HFFc6 (cell line): ENCODE results near the gene IFIT1. TPM values are rescaled to one million over a fixed set of nuclear protein-coding genes. Genes with fewer than 3 reads are reported as not detected.
"Not testable (repeated sequence)": the region's sequence is repeated elsewhere in the genome, so short reads cannot be mapped to it uniquely, and the experiment has no call there.

ENCODE experiments used
- DNase-seq: peaks from one replicate; pipeline ENCODE4 v3.0.0-alpha.2; 2018
- H3K27ac Mint-ChIP-seq: 2 replicates; pipeline ENCODE4 v1.8.0; 2020; ENCODE audit warnings: mild to moderate bottlenecking, mixed read lengths
- H3K27me3 Mint-ChIP-seq: 2 replicates; pipeline ENCODE4 v1.8.0; 2021; ENCODE audit warnings: mild to moderate bottlenecking, moderate library complexity, mixed read lengths; ENCODE audit not compliant: insufficient read depth
- H3K36me3 Mint-ChIP-seq: 2 replicates; pipeline ENCODE4 v1.8.0; 2021; ENCODE audit warnings: low read depth, mixed read lengths
- H3K4me1 Mint-ChIP-seq: 2 replicates; pipeline ENCODE4 v1.8.0; 2020; ENCODE audit warnings: low read depth, mixed read lengths
- H3K4me3 Mint-ChIP-seq: 2 replicates; pipeline ENCODE4 v1.8.0; 2020; ENCODE audit warnings: mild to moderate bottlenecking, moderate library complexity, mixed read lengths
- H3K9me3 Mint-ChIP-seq: 2 replicates; pipeline ENCODE4 v1.8.0; 2020; ENCODE audit warnings: mild to moderate bottlenecking, mixed read lengths
- total RNA-seq, 6 experiments: library from RNA; stranded (reverse); fragmentation: NEBNext Ultra II Directional; extraction: Animal tissue kit (Norgen Biotek cat#: 25700); gene quantifications; 2 replicates in 1 of 6; 3 replicates in 5 of 6; pipeline ENCODE4 v1.2.3, GENCODE V29; 2021
- TF ChIP-seq, protein P1 (sequence below): fragments of 200-600 bp; sonication (generic); IDR thresholded peaks from 2 replicates; pipeline ENCODE4 v1.5.0; 2021; ENCODE audit warnings: antibody characterized with exemption, mild to moderate bottlenecking

Gene IFIT1
- total RNA-seq, 6 experiments from 2014 or later = 35.7 to 52.5 (median 49.1) TPM

DNA sequence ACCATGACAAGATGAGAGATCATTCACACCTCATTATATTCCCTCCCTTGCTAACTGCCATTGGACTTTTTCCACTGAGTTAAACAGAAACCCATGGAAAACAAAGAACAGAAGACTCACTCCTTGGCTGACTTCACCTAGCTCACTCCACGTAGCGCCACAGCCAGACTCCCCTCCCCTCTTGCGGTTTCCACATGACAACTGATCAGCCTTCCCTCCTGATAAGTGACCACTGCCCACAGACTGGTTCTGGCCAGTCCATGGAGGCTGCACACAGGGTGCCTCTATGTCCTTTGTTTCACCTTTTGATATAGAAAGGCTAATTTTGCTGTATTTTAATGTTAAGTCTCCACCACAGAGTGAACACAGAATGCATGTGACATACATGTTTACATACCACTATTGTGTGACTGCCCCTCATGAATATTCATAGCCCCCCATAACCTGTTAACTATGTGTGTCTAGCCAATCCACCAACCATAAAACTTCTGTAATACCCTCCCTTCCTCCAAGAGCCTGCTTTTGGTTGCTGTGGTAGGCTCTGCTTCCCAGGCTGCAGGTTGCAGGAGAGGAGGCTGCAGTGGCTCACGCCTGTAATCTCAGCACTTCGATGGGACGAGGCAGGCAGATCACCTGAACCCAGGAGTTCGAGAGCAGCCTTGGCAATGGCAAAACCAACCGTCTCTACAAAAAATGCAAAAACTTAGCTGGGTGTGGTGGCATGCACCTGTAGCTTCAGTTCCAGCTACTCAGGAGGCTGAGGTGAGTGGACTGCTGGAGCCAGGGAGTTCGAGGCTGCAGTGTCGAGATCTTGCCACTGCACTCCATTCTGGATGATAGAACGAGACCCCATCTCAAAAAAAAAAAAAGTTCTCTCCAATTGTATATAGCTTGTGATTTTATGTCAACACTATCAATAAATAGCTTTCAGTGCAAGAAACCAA lies 12.0 kb downstream of the IFIT1 start:
- Mint-ChIP-seq H3K36me3 (peaks cover 57% of the 10 kb centered on the region), H3K9me3 (peaks cover 3% of the 10 kb centered on the region; the same call in 1 of the 2 replicates), H3K4me1 (no peaks in the 10 kb centered on the region), H3K4me3 (no peak overlapping the region), H3K27ac (no peak overlapping the region), H3K27me3 (no peaks in the 10 kb centered on the region)
- TF ChIP-seq, protein P1, sequence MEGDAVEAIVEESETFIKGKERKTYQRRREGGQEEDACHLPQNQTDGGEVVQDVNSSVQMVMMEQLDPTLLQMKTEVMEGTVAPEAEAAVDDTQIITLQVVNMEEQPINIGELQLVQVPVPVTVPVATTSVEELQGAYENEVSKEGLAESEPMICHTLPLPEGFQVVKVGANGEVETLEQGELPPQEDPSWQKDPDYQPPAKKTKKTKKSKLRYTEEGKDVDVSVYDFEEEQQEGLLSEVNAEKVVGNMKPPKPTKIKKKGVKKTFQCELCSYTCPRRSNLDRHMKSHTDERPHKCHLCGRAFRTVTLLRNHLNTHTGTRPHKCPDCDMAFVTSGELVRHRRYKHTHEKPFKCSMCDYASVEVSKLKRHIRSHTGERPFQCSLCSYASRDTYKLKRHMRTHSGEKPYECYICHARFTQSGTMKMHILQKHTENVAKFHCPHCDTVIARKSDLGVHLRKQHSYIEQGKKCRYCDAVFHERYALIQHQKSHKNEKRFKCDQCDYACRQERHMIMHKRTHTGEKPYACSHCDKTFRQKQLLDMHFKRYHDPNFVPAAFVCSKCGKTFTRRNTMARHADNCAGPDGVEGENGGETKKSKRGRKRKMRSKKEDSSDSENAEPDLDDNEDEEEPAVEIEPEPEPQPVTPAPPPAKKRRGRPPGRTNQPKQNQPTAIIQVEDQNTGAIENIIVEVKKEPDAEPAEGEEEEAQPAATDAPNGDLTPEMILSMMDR = no peak
- DNase-seq = no peak

DNA sequence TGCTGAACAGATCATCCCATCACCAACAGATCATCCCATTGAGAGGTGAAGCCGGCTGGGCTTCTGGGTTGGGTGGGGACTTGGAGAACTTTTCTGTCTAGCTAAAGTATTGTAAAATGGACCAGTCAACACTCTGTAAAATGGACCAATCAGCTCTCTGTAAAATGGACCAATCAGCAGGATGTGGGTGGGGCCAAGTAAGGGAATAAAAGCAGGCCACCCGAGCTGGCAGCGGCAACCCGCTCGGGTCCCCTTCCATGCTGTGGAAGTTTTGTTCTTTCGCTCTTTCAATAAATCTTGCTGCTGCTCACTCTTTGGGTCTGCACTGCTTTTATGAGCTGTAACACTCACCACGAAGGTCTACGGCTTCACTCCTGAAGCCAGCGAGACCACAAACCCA lies 13.8 kb downstream of the IFIT1 start:
- not testable (repeated sequence) for DNase-seq, H3K4me3 Mint-ChIP-seq, H3K27me3 Mint-ChIP-seq, H3K4me1 Mint-ChIP-seq, H3K27ac Mint-ChIP-seq, H3K9me3 Mint-ChIP-seq
- peaks cover 57% of the 10 kb centered on the region for H3K36me3 Mint-ChIP-seq

DNA sequence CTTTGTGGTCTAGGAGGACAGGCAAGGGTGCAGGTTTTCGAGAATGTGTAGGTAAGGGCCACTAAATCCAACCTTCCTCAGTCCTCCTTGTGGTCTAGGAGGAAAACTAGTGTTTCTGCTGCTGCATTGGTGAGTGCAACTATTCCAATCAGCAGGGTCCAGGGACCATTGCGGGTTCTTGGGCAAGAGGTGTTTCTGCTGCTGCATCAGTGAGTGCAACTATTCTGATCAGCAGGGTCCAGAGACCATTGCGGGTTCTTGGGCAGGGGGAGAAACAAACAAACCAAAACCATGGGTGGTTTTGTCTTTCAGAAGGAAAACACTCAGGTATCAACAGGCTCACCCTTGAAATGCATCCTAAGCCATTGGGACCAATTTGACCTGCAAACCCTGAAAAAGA lies 15.4 kb downstream of the IFIT1 start:
- not testable (repeated sequence) for H3K27me3 Mint-ChIP-seq, H3K27ac Mint-ChIP-seq, DNase-seq, H3K4me1 Mint-ChIP-seq, H3K4me3 Mint-ChIP-seq
- Mint-ChIP-seq H3K9me3 (peaks cover 14% of the 10 kb centered on the region), H3K36me3 (peaks cover 62% of the 10 kb centered on the region)

DNA sequence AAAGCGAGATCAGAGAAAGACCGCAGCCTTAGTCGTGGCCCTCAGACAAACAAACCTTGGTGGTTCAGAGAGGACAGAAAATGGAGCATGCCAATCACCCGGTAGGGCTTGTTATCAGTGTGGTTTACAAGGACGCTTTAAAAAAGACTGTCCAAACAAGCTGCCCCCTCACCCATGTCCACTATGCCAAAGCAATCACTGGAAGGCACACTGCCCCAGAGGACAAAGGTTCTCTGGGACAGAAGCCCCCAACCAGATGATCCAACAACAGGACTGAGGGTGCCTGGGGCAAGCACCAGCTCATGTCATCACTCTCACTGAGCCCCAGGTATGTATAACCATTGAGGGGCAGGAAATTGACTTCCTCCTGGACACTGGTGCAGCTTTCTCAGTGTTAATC lies 16.9 kb downstream of the IFIT1 start:
- not testable (repeated sequence) for H3K27me3 Mint-ChIP-seq, H3K4me3 Mint-ChIP-seq, H3K4me1 Mint-ChIP-seq, H3K27ac Mint-ChIP-seq, DNase-seq
- Mint-ChIP-seq H3K9me3 (peaks cover 14% of the 10 kb centered on the region), H3K36me3 (peaks cover 53% of the 10 kb centered on the region)

DNA sequence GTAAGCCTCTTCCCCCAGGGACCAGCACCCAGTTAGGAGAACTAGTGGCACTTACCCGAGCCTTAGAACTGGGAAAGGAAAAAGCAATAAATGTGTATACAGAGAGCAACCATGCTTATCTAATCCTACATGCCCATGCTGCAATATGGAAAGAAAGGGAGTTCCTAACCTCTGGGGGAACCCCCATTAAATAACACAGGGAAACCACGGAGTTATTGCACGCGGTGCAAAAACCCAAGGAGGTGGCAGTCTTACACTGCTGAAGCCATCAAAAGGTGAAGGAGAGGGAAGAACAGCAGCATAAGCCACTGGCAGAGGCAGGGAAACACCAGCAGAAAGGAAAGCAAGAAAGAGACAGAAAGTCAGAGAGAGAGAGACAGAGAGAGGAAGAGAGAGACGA lies 18.1 kb downstream of the IFIT1 start:
- H3K27ac Mint-ChIP-seq, H3K27me3 Mint-ChIP-seq, H3K4me3 Mint-ChIP-seq, DNase-seq: not testable (repeated sequence)
- Mint-ChIP-seq H3K9me3 (peaks cover 14% of the 10 kb centered on the region), H3K4me1 (peaks cover 11% of the 10 kb centered on the region), H3K36me3 (peaks cover 45% of the 10 kb centered on the region)

DNA sequence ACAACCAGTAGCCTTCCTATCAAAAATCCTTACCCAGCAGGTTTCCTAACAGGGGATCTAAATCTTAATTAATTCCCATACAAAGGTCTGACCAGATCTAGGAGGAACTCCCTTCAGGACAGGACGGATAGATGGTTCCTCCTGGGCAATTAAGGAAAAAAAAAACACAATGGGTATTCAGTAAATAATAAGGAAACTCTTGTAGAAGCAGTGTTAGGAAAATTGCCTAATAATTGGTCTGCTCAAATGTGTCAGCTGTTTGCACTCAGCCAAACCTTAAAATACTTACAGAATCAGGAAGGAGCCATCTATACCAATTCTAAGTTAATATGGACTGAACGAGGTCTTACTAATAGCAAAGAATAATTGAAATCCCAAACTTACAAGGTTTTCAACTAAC lies 18.7 kb downstream of the IFIT1 start:
- peaks cover 14% of the 10 kb centered on the region for H3K9me3 Mint-ChIP-seq
- H3K27me3 Mint-ChIP-seq, H3K4me3 Mint-ChIP-seq, DNase-seq, H3K27ac Mint-ChIP-seq: not testable (repeated sequence)
- peaks cover 17% of the 10 kb centered on the region for H3K4me1 Mint-ChIP-seq
- peaks cover 43% of the 10 kb centered on the region for H3K36me3 Mint-ChIP-seq

DNA sequence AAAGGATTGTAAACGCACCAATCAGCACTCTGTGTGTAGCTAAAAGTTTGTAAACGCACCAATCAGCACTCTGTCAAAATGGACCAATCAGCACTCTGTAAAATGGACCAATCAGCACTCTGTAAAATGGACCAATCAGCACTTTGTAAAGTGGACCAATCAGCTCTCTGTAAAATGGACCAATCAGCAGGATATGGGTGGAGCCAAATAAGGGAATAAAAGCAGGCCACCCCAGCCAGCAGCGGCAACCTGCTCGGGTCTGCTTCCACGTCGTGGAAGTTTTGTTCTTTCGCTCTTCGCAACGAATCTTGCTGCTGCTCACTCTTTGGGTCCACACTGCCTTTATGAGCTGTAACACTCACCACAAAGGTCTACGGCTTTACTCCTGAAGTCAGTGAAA lies 19.9 kb downstream of the IFIT1 start:
- not testable (repeated sequence) for H3K27ac Mint-ChIP-seq, H3K27me3 Mint-ChIP-seq, H3K4me3 Mint-ChIP-seq
- H3K9me3 Mint-ChIP-seq = peaks cover 11% of the 10 kb centered on the region
- DNase-seq = peak; percentile 27
- peaks cover 38% of the 10 kb centered on the region for H3K36me3 Mint-ChIP-seq
- H3K4me1 Mint-ChIP-seq = peaks cover 26% of the 10 kb centered on the region

DNA sequence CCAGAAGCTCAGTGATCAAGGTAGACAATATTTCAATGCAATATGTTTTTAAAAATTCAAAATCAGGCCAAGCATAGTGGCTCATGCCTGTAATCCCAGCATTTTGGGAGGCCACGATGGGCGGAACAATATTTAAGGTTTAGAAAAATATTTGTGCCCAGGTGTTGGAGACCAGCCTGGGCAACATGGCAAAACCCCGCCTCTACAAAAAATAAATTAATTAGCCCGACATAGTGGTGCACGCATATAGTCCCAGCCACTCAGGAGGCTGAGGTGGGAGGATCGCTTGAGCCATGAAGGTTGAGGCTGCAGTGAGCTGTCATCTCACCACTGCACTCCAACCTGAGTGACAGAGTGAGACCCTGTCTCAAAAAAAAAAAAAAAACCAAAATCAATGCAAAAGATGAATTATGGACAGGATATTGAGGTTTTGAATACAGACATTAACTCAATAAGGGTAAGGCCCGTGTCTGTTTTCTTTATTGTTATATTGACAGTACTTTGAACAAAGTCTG lies 21.0 kb downstream of the IFIT1 start:
- Mint-ChIP-seq H3K27ac (peak overlapping the region; percentile 96), H3K4me1 (peaks cover 37% of the 10 kb centered on the region), H3K4me3 (peak overlapping the region; percentile 94), H3K27me3 (no peaks in the 10 kb centered on the region), H3K9me3 (peaks cover 11% of the 10 kb centered on the region), H3K36me3 (peaks cover 29% of the 10 kb centered on the region)
- TF ChIP-seq, protein P1 = no peak
- no peak for DNase-seq
